IMR-90 (cell line): ENCODE data around the gene PRODH. TPM values are rescaled to one million over a fixed set of nuclear protein-coding genes. Genes with fewer than 3 reads are reported as not detected.
"Not testable (repeated sequence)": the region's sequence is repeated elsewhere in the genome, so short reads cannot be mapped to it uniquely, and the experiment has no call there.

Source experiments
- ATAC-seq: fragments of 200-7000 bp; cut with Tn5 transposase; 2 replicates; pipeline ENCODE4 v1.9.1; 2020; ENCODE audit warnings: low read depth, mild to moderate bottlenecking, moderate library complexity
- BruUV-seq: library from RNA; stranded (reverse); fragments of 400-500 nt; replicated peaks from 2 replicates; lab custom pipeline; 2021; lab: Mats Ljungman, UMichigan
- CTCF ChIA-PET: fragments of 300-600 bp; formaldehyde crosslinking; extraction: SDS; loops from one replicate; lab custom pipeline; 2021; ENCODE audit warnings: antibody characterized with exemption; lab: Yijun Ruan, JAX
- POLR2A ChIA-PET: fragments of 300-600 bp; sonication (Branson Sonifier 250); formaldehyde crosslinking; loops from one replicate; lab custom pipeline; 2022; ENCODE audit warnings: antibody characterized with exemption; ENCODE audit not compliant: unreplicated experiment; lab: Charles Lee
- DNase-seq: peaks from one replicate; pipeline ENCODE4 v3.0.0; 2013
- H2AFZ ChIP-seq: replicated peaks from 2 replicates; pipeline ENCODE3; 2013; ENCODE audit warnings: low read length, mild to moderate bottlenecking; ENCODE audit not compliant: poor library complexity
- H2AK5ac ChIP-seq: 2 replicates; pipeline ENCODE4 v1.6.1; 2013; ENCODE audit warnings: low read depth, low read length, inconsistent platforms
- H2AK9ac ChIP-seq: replicated peaks from 2 replicates; pipeline ENCODE3; 2013; ENCODE audit warnings: mild to moderate bottlenecking, low read depth, low read length, moderate library complexity; ENCODE audit not compliant: poor library complexity
- H2BK120ac ChIP-seq: 2 replicates; pipeline ENCODE4 v1.6.1; 2013; ENCODE audit warnings: low read depth, low read length, inconsistent platforms
- H2BK15ac ChIP-seq: 3 replicates; pipeline ENCODE4 v1.6.1; 2013; ENCODE audit warnings: low read depth, low read length, inconsistent platforms
- H2BK20ac ChIP-seq: 2 replicates; pipeline ENCODE4 v1.6.1; 2013; ENCODE audit warnings: low read depth, mild to moderate bottlenecking, inconsistent platforms, low read length, moderate library complexity
- H2BK5ac ChIP-seq: 2 replicates; pipeline ENCODE4 v1.6.1; 2013; ENCODE audit warnings: mild to moderate bottlenecking, low read depth, low read length, inconsistent platforms; ENCODE audit not compliant: poor library complexity, severe bottlenecking
- H3K14ac ChIP-seq: replicated peaks from 2 replicates; pipeline ENCODE4 v1.6.1; 2013; ENCODE audit warnings: low read depth, low read length, inconsistent platforms
- H3K18ac ChIP-seq: 2 replicates; pipeline ENCODE4 v1.6.1; 2013; ENCODE audit warnings: low read depth, low read length, control low read depth
- H3K23ac ChIP-seq: 2 replicates; pipeline ENCODE4 v1.6.1; 2013; ENCODE audit warnings: low read depth, low read length, inconsistent platforms
- H3K27ac ChIP-seq: 2 replicates; pipeline ENCODE4 v1.5.1; 2013; ENCODE audit warnings: mild to moderate bottlenecking, control low read depth, low read length; ENCODE audit not compliant: insufficient read depth
- H3K27me3 ChIP-seq: 2 replicates; pipeline ENCODE4 v1.6.1; 2013; ENCODE audit warnings: low read length; ENCODE audit not compliant: control insufficient read depth, insufficient read depth
- H3K36me3 ChIP-seq: 2 replicates; pipeline ENCODE4 v1.6.1; 2013; ENCODE audit warnings: low read length, mixed read lengths; ENCODE audit not compliant: control insufficient read depth, insufficient read depth
- H3K4ac ChIP-seq: 2 replicates; pipeline ENCODE4 v1.6.1; 2013; ENCODE audit warnings: low read depth, low read length, inconsistent platforms
- H3K4me1 ChIP-seq: 2 replicates; pipeline ENCODE4 v1.6.1; 2013; ENCODE audit warnings: low read length, mixed read lengths; ENCODE audit not compliant: control insufficient read depth, insufficient read depth
- H3K4me2 ChIP-seq: 2 replicates; pipeline ENCODE4 v1.6.1; 2013; ENCODE audit warnings: low read depth, mild to moderate bottlenecking, control low read depth, low read length, moderate library complexity
- H3K4me3 ChIP-seq: 2 replicates; pipeline ENCODE4 v1.5.1; 2013; ENCODE audit warnings: low read depth, mild to moderate bottlenecking, control low read depth, low read length, moderate library complexity; ENCODE audit not compliant: insufficient read depth
- H3K56ac ChIP-seq: 2 replicates; pipeline ENCODE4 v1.6.1; 2013; ENCODE audit warnings: low read length, inconsistent platforms; ENCODE audit not compliant: insufficient read depth; ENCODE audit errors: extremely low read depth
- H3K79me1 ChIP-seq, 2 experiments: 2 replicates each; pipeline ENCODE4 v1.6.1; 2013; ENCODE audit warnings: low read length in 2 of 2, inconsistent platforms in 1 of 2, low read depth in 1 of 2
- H3K9ac ChIP-seq: 2 replicates; pipeline ENCODE4 v1.6.1; 2013; ENCODE audit warnings: low read depth, low read length, control low read depth
- H3K9me1 ChIP-seq: 2 replicates; pipeline ENCODE4 v1.6.1; 2013; ENCODE audit warnings: low read length, inconsistent platforms; ENCODE audit not compliant: insufficient read depth
- H3K9me3 ChIP-seq: 2 replicates; pipeline ENCODE4 v1.6.1; 2013; ENCODE audit warnings: low read length; ENCODE audit not compliant: control insufficient read depth, insufficient read depth
- H4K20me1 ChIP-seq: 2 replicates; pipeline ENCODE4 v1.6.1; 2013; ENCODE audit warnings: low read length, inconsistent platforms; ENCODE audit not compliant: insufficient read depth
- H4K5ac ChIP-seq: 2 replicates; pipeline ENCODE4 v1.6.1; 2013; ENCODE audit warnings: mild to moderate bottlenecking, low read depth, low read length, control low read depth
- H4K8ac ChIP-seq, 2 experiments: 2 replicates each; pipeline ENCODE4 v1.6.1; 2013; ENCODE audit warnings: low read depth in 2 of 2, low read length in 2 of 2, control low read depth in 1 of 2, inconsistent platforms in 1 of 2
- H4K91ac ChIP-seq: 2 replicates; pipeline ENCODE4 v1.6.1; 2013; ENCODE audit warnings: low read depth, low read length, inconsistent platforms; ENCODE audit not compliant: insufficient read depth
- WGBS, 2 experiments: methylation state at CpG; one replicate each; pipeline versions ENCODE4 v1.1.5 to v1.1.7; 2013; ENCODE audit warnings: missing lambda C conversion rate in 2 of 2; ENCODE audit not compliant: insufficient read length in 1 of 2; ENCODE audit errors: extremely low coverage in 2 of 2; 5-methylcytosine and 5-hydroxymethylcytosine counted together
- dilution Hi-C: fragments of 300-500 bp; cut with HindIII; formaldehyde crosslinking; loops from one replicate; pipeline ENCODE4 v1.14.3; 2018; ENCODE audit warnings: low sequenced_read_pairs; ENCODE audit not compliant: unreplicated experiment
- in situ Hi-C: fragments of 300-500 bp; cut with MboI; formaldehyde crosslinking; loops from 3 replicates; pipeline ENCODE4 v1.14.3; 2019; ENCODE audit warnings: low sequenced_read_pairs, inconsistent platforms, mixed read lengths
- intact Hi-C: fragments of 100-400 bp; cut with micrococcal nuclease; formaldehyde crosslinking; loops from 2 replicates; pipeline ENCODE4 v1.10.0; 2022
- polyA plus RNA-seq, 3 experiments: library from polyadenylated mRNA; depleted of rRNA; stranded (reverse); fragments of >200 nt; gene quantifications; 2 replicates each; pipeline ENCODE4 v1.2.3, GENCODE V29; 2012; ENCODE audit warnings: low replicate concordance in 1 of 3
- total RNA-seq: library from RNA; depleted of rRNA; stranded (reverse); fragments of >200 nt; gene quantifications from 2 replicates; pipeline ENCODE4 v1.2.3, GENCODE V29; 2012

The PRODH gene
- total and polyA plus RNA-seq, 2 of the 4 experiments (the other 2 are of a cell fraction), result 0.02 TPM; not detected in 1

GRCh38 chr22:18956121-18956895 is 20.2 kb upstream of the PRODH start:
- H3K4me2 ChIP-seq, H3K56ac ChIP-seq, H2AFZ ChIP-seq, H3K79me1 ChIP-seq, H4K5ac ChIP-seq, dilution Hi-C loops, H2BK20ac ChIP-seq, H3K18ac ChIP-seq, H4K91ac ChIP-seq, H3K27ac ChIP-seq, H2AK9ac ChIP-seq, BruUV-seq, DNase-seq, H4K8ac ChIP-seq, H2AK5ac ChIP-seq, H3K4ac ChIP-seq, H3K27me3 ChIP-seq, H3K9me3 ChIP-seq, intact Hi-C loops, H2BK5ac ChIP-seq, H3K23ac ChIP-seq, H2BK120ac ChIP-seq, H3K4me3 ChIP-seq, H2BK15ac ChIP-seq, POLR2A ChIA-PET, H3K9me1 ChIP-seq, ATAC-seq, H3K4me1 ChIP-seq, H3K9ac ChIP-seq, H4K20me1 ChIP-seq, H3K14ac ChIP-seq, H3K36me3 ChIP-seq, CTCF ChIA-PET: not testable (repeated sequence)
- WGBS, 2 experiments, result 71% methylated on average over 2 of the region's 15 CpGs; no CpG with 5 or more reads in 1 of the 2 experiments
- in situ Hi-C loops, result loop anchor here (25.0 kb wide), 1 partner anchor 406 kb away; no protein-coding TSS in a partner anchor
